HepG2 (cell line): ENCODE data around the gene NHERF2. TPM values are rescaled to one million over a fixed set of nuclear protein-coding genes. Genes with fewer than 3 reads are reported as not detected.
A peak's percentile ranks its signal among the peaks of the same experiment; 100 is the strongest.

Experiments
- ASH2L ChIP-seq: fragments of 300-600, 200-600 bp; sonication (generic); IDR thresholded peaks from 2 replicates; pipeline ENCODE4 v1.7.0; 2017; ENCODE audit warnings: low read depth, mild to moderate bottlenecking, moderate library complexity, mixed read lengths, low read length; ENCODE audit not compliant: insufficient read length
- ATF1 ChIP-seq: IDR thresholded peaks from 2 replicates; pipeline ENCODE4 v1.6.1; 2016; ENCODE audit warnings: mild to moderate bottlenecking, control low read depth
- TBX2 ChIP-seq: sonication (generic); formaldehyde crosslinking; IDR thresholded peaks from 2 replicates; pipeline ENCODE4 v1.5.0; 2020; ENCODE audit warnings: missing genetic modification reagents, mild to moderate bottlenecking, borderline replicate concordance
- ZNF552 ChIP-seq: sonication (generic); formaldehyde crosslinking; IDR thresholded peaks from 2 replicates; pipeline ENCODE4 v1.9.0; 2022; ENCODE audit warnings: missing genetic modification reagents, mild to moderate bottlenecking, borderline replicate concordance
- polyA plus RNA-seq, 8 experiments: library from polyadenylated mRNA; depleted of rRNA in 3 of 8; stranded (reverse) in 7 of 8; unstranded in 1 of 8; fragments of >200 nt; fragmentation: Illumina TruSeq in 4 of 8; extraction: Trizol in 4 of 8; gene quantifications; 2 replicates each; pipeline versions ENCODE4 v1.2.1 to v1.2.3, GENCODE V29; 2011 to 2016; ENCODE audit warnings: low read depth in 4 of 8, missing spikeins in 1 of 8, mixed read lengths in 1 of 8; ENCODE audit not compliant: insufficient read depth in 1 of 8
- total RNA-seq, 5 experiments: library from RNA; depleted of rRNA; stranded (reverse); fragments of >200 nt; fragmentation: Illumina TruSeq; extraction: Trizol; gene quantifications; 2 replicates each; pipeline ENCODE4 v1.2.3, GENCODE V29; 2016; ENCODE audit warnings: low read depth in 1 of 5
- TF ChIP-seq, protein P1 (sequence below): sonication (generic); formaldehyde crosslinking; IDR thresholded peaks from 2 replicates; pipeline ENCODE4 v1.4.0; 2020; ENCODE audit warnings: missing genetic modification reagents
- TF ChIP-seq, protein P2 (sequence below): sonication (generic); formaldehyde crosslinking; IDR thresholded peaks from 2 replicates; pipeline ENCODE4 v1.5.1; 2020; ENCODE audit warnings: mild to moderate bottlenecking, missing genetic modification reagents, borderline replicate concordance
- TF ChIP-seq, protein P3 (sequence below): sonication (generic); formaldehyde crosslinking; IDR thresholded peaks from 2 replicates; pipeline ENCODE4 v1.8.1; 2023; ENCODE audit warnings: mild to moderate bottlenecking, missing genetic modification reagents, borderline replicate concordance
- TF ChIP-seq, protein P4 (sequence below): sonication (generic); formaldehyde crosslinking; IDR thresholded peaks from 2 replicates; pipeline ENCODE4 v1.9.0; 2022; ENCODE audit warnings: missing genetic modification reagents, mild to moderate bottlenecking, borderline replicate concordance
- TF ChIP-seq, protein P5 (sequence below), 2 experiments: IDR thresholded peaks; 2 replicates each; pipeline ENCODE4 v1.6.1; 2011 to 2012; ENCODE audit warnings: low read length in 2 of 2, borderline replicate concordance in 1 of 2, low read depth in 1 of 2, mild to moderate bottlenecking in 1 of 2, moderate library complexity in 1 of 2

Gene NHERF2
- total and polyA plus RNA-seq, 2 of the 13 experiments (the other 11 are each of a cell fraction or from before 2014, with no cell fraction given) = 23.7 to 39.3 TPM

DNA sequence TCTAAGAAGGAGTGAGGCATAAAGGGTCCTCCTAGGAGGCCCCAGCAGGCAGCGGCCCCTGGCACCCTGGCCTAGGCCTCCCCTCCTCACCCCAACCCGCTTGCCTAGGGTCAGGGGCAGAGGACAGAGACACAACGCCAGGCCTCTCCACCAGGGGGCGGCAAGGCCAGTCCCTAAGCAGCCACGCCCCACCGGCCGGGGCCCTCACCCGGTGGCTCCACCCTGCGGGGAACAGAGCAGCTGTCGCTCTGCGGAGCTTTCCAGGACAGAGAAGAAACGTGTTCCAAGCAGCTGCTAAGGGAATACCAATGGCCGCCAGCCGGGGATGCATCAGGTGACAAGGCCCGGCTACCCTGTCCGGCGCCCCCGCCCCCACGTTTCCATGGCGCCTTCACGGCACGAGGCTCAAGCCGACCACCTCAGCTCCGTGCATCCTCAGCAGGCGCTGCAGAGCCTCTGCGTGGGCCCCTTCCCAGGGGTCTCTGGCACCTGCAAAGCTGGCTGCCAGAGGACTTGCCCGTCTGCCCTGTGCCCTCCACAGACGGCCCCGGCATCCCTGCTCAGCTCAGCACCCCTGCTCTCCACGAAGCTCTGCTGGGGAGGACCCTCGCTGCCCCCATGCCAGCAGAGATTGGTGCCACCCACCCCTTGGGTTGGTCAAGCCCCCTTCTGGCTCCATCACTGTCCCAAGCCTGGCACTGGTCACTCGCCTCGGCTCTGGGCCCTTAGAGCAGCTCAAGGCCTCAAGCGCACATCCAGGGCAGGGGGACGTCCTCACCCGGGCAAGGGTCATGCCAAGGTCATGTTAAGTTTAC is 22.7 kb upstream of the NHERF2 start (continued):
- TF ChIP-seq, protein P1, sequence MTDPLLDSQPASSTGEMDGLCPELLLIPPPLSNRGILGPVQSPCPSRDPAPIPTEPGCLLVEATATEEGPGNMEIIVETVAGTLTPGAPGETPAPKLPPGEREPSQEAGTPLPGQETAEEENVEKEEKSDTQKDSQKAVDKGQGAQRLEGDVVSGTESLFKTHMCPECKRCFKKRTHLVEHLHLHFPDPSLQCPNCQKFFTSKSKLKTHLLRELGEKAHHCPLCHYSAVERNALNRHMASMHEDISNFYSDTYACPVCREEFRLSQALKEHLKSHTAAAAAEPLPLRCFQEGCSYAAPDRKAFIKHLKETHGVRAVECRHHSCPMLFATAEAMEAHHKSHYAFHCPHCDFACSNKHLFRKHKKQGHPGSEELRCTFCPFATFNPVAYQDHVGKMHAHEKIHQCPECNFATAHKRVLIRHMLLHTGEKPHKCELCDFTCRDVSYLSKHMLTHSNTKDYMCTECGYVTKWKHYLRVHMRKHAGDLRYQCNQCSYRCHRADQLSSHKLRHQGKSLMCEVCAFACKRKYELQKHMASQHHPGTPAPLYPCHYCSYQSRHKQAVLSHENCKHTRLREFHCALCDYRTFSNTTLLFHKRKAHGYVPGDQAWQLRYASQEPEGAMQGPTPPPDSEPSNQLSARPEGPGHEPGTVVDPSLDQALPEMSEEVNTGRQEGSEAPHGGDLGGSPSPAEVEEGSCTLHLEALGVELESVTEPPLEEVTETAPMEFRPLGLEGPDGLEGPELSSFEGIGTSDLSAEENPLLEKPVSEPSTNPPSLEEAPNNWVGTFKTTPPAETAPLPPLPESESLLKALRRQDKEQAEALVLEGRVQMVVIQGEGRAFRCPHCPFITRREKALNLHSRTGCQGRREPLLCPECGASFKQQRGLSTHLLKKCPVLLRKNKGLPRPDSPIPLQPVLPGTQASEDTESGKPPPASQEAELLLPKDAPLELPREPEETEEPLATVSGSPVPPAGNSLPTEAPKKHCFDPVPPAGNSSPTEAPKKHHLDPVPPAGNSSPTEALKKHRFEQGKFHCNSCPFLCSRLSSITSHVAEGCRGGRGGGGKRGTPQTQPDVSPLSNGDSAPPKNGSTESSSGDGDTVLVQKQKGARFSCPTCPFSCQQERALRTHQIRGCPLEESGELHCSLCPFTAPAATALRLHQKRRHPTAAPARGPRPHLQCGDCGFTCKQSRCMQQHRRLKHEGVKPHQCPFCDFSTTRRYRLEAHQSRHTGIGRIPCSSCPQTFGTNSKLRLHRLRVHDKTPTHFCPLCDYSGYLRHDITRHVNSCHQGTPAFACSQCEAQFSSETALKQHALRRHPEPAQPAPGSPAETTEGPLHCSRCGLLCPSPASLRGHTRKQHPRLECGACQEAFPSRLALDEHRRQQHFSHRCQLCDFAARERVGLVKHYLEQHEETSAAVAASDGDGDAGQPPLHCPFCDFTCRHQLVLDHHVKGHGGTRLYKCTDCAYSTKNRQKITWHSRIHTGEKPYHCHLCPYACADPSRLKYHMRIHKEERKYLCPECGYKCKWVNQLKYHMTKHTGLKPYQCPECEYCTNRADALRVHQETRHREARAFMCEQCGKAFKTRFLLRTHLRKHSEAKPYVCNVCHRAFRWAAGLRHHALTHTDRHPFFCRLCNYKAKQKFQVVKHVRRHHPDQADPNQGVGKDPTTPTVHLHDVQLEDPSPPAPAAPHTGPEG (CRISPR knock-in tag) = 0 out of 2 replicates have a peak, but pooled peaks have one; percentile 40
- TF ChIP-seq, protein P2, sequence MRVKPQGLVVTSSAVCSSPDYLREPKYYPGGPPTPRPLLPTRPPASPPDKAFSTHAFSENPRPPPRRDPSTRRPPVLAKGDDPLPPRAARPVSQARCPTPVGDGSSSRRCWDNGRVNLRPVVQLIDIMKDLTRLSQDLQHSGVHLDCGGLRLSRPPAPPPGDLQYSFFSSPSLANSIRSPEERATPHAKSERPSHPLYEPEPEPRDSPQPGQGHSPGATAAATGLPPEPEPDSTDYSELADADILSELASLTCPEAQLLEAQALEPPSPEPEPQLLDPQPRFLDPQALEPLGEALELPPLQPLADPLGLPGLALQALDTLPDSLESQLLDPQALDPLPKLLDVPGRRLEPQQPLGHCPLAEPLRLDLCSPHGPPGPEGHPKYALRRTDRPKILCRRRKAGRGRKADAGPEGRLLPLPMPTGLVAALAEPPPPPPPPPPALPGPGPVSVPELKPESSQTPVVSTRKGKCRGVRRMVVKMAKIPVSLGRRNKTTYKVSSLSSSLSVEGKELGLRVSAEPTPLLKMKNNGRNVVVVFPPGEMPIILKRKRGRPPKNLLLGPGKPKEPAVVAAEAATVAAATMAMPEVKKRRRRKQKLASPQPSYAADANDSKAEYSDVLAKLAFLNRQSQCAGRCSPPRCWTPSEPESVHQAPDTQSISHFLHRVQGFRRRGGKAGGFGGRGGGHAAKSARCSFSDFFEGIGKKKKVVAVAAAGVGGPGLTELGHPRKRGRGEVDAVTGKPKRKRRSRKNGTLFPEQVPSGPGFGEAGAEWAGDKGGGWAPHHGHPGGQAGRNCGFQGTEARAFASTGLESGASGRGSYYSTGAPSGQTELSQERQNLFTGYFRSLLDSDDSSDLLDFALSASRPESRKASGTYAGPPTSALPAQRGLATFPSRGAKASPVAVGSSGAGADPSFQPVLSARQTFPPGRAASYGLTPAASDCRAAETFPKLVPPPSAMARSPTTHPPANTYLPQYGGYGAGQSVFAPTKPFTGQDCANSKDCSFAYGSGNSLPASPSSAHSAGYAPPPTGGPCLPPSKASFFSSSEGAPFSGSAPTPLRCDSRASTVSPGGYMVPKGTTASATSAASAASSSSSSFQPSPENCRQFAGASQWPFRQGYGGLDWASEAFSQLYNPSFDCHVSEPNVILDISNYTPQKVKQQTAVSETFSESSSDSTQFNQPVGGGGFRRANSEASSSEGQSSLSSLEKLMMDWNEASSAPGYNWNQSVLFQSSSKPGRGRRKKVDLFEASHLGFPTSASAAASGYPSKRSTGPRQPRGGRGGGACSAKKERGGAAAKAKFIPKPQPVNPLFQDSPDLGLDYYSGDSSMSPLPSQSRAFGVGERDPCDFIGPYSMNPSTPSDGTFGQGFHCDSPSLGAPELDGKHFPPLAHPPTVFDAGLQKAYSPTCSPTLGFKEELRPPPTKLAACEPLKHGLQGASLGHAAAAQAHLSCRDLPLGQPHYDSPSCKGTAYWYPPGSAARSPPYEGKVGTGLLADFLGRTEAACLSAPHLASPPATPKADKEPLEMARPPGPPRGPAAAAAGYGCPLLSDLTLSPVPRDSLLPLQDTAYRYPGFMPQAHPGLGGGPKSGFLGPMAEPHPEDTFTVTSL (CRISPR knock-in tag) = no peak
- TF ChIP-seq, protein P3, sequence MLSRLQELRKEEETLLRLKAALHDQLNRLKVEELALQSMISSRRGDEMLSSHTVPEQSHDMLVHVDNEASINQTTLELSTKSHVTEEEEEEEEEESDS = no peak
- TF ChIP-seq ATF1 (CRISPR knock-in tag) (no peak), ASH2L (no peak), TBX2 (peak; percentile 46; the same call in 1 of the 2 replicates), ZNF552 (no peak)
- TF ChIP-seq, protein P4, sequence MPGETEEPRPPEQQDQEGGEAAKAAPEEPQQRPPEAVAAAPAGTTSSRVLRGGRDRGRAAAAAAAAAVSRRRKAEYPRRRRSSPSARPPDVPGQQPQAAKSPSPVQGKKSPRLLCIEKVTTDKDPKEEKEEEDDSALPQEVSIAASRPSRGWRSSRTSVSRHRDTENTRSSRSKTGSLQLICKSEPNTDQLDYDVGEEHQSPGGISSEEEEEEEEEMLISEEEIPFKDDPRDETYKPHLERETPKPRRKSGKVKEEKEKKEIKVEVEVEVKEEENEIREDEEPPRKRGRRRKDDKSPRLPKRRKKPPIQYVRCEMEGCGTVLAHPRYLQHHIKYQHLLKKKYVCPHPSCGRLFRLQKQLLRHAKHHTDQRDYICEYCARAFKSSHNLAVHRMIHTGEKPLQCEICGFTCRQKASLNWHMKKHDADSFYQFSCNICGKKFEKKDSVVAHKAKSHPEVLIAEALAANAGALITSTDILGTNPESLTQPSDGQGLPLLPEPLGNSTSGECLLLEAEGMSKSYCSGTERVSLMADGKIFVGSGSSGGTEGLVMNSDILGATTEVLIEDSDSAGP = peak; percentile 75
- TF ChIP-seq, protein P5, sequence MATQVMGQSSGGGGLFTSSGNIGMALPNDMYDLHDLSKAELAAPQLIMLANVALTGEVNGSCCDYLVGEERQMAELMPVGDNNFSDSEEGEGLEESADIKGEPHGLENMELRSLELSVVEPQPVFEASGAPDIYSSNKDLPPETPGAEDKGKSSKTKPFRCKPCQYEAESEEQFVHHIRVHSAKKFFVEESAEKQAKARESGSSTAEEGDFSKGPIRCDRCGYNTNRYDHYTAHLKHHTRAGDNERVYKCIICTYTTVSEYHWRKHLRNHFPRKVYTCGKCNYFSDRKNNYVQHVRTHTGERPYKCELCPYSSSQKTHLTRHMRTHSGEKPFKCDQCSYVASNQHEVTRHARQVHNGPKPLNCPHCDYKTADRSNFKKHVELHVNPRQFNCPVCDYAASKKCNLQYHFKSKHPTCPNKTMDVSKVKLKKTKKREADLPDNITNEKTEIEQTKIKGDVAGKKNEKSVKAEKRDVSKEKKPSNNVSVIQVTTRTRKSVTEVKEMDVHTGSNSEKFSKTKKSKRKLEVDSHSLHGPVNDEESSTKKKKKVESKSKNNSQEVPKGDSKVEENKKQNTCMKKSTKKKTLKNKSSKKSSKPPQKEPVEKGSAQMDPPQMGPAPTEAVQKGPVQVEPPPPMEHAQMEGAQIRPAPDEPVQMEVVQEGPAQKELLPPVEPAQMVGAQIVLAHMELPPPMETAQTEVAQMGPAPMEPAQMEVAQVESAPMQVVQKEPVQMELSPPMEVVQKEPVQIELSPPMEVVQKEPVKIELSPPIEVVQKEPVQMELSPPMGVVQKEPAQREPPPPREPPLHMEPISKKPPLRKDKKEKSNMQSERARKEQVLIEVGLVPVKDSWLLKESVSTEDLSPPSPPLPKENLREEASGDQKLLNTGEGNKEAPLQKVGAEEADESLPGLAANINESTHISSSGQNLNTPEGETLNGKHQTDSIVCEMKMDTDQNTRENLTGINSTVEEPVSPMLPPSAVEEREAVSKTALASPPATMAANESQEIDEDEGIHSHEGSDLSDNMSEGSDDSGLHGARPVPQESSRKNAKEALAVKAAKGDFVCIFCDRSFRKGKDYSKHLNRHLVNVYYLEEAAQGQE (IDR thresholded peaks at IDR 0.05; ENCODE audit: borderline replicate concordance in 1 of 2, low read depth in 1 of 2, low read length in 2 of 2) = no peak
